HG03066 (cell line): Measurements from ENCODE around the gene HTT.

Experiments used
- ATAC-seq: cut with Tn5 transposase; IDR thresholded peaks from one replicate; pipeline ENCODE4 v1.9.1; 2021; ENCODE audit warnings: low read depth; ENCODE audit not compliant: unreplicated experiment

The HTT gene

DNA sequence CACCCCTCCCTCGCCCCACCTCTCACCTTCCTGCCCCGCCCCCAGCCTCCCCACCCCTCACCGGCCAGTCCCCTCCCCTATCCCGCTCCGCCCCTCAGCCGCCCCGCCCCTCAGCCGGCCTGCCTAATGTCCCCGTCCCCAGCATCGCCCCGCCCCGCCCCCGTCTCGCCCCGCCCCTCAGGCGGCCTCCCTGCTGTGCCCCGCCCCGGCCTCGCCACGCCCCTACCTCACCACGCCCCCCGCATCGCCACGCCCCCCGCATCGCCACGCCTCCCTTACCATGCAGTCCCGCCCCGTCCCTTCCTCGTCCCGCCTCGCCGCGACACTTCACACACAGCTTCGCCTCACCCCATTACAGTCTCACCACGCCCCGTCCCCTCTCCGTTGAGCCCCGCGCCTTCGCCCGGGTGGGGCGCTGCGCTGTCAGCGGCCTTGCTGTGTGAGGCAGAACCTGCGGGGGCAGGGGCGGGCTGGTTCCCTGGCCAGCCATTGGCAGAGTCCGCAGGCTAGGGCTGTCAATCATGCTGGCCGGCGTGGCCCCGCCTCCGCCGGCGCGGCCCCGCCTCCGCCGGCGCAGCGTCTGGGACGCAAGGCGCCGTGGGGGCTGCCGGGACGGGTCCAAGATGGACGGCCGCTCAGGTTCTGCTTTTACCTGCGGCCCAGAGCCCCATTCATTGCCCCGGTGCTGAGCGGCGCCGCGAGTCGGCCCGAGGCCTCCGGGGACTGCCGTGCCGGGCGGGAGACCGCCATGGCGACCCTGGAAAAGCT, at the start of gene HTT, which contains the start of gene HTT-AS:
TSS of gene HTT (plus strand) at position 604 of the 768 bp plus-strand sequence. CDS start at position 749, 145 bp downstream.
TSS of gene HTT-AS (minus strand) at position 461 of the 768 bp plus-strand sequence.
- ATAC-seq: peak; percentile 71

DNA sequence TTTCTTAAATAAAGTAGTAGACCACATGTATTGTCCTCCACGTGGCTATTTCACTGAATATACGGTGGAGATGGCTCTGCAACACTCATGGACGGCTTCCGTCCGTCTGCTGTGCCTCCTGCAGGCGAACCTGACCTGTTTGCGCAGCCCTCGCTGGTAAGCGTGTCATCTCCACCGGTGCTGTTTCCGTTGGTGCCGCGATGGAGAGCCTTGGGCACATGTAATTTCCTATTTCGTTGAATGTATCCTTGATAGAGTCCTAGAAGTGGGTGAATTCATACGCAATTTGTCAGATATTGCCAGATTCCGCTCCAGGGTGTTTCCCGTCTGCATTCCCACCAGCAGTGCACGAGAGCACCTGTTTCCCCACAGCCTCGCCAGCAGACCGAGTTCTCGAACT, 48.6 kb upstream of the HTT start:
- ATAC-seq: no peak

DNA sequence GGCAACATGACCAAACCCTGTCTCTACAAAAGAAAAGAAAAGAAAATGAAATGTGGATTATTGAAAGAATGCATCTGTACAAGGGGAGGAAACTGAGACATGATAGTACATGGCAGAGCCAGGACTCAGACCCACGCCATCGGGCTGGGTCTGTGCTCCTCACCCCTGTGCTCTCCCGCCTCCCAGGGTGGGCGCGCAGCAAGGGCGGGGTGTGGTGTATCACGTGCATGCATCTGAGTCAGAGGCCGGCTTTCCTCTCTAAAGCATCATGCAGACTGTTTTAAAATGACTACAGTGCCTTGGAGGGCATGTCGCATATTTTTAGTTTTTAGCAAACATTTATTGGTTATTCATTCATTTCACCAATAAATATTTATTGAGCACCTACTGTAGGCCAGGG, 47.9 kb upstream of the HTT start:
- no peak for ATAC-seq

DNA sequence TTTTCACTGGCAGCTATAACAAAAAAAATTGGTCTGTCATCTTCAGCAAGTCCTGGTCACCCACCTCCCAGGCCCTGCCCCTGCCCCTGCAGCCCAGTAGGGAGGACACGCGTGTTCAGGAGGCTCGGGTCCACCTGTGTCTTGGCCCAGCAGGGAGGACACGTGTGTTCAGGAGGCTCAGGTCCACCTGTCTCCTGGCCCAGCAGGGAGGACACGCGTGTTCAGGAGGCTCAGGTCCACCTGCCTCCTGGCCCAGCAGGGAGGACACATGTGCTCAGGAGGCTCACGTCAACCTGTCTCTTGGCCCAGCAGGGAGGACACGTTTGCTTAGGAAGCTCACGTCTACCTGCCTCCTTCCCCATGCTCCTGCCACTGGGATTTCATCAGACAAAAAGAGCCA, 45.0 kb upstream of the HTT start:
- no peak for ATAC-seq

DNA sequence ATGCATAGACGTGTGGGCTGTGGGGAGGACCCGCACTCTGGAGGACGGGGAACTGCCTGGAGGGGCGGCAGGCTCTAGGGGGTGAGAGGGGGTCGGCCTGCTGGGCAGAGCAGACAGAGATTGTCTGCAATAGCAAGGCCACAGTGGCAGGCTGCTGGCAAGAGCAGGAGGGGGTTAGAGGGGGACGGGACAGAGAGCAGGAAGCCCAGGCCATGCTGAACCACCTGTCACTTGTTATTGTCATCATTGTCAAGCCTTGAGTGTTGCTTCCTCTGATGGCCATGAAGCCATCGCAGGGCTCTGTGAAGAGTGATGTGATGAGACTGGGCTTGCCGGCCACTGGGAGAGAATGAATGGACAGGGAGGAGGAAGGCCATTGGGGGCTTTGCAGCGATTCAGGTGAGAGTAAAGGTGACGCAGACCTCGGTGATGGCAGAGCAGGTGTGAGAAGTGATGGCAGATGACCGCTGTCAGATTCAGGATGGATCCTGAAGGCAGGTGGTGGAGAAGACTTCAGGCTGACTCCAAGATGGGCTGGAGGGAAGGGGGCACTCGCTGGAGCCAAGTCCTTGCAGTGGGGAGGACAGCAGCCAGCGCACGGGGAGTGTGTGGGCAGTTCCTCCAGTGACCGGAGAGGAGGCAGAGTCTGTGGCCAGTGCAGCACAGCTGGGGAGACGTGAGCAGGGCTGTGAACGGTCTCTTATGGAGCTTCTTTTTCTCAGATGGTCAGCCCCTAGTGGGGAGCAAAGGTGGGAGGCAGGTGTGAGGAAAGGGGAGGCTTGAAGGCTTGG, 43.7 kb upstream of the HTT start:
- ATAC-seq: no peak

DNA sequence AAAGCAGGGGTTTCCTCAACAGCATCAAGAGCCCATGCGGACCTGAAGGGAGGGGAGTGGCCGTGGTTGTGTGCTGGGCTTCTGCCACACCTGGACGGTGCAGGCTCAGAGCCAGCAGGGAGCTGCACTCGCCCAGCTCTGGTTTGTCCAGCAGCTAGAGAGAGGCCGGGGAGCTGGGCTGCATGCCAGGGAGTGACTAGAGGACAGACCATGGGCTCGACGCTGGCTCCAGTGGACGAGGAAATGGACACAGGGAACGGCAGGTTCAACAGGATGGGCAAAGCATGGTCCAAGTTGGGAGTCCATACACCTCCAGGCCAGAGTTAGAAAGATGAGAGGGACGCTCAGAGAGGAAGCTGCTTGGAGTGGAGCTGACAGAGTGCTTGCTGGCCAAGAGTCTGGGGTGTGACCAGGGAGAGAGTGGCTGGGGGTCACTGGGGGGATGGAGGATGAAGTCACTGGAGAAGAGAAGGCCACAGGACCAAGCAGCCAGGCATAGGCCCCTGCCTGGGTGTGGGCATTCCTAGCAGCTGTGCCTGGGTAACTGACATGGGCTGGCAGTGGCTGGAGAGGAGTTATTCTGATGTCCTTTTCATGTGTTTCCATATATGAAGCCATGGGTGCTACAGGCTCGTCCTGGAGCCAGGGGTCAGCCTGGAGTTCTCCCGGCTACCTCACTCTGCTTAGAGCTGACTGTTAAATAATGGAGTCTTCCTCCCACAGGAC, 43.0 kb upstream of the HTT start:
- no peak for ATAC-seq

DNA sequence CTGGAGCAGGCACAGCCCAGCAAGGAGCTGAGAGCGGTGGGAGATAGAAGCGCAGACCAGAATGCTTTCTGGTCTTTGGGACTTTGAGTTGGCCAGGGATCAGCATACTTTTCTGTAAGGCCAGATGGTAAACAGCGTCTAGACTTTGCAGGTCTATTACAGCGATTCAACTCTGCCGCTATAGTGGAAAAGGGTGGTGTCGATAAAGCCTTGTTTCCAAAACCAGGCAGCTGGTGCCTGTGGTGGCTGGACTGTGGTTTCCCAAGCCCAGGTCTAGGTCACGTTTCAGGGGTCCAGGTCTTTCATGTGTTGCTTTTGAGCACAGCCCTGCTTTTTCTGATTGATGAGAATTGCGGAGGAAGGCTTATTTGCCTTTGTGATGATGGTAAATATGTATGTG, 40.2 kb upstream of the HTT start:
- ATAC-seq: no peak

DNA sequence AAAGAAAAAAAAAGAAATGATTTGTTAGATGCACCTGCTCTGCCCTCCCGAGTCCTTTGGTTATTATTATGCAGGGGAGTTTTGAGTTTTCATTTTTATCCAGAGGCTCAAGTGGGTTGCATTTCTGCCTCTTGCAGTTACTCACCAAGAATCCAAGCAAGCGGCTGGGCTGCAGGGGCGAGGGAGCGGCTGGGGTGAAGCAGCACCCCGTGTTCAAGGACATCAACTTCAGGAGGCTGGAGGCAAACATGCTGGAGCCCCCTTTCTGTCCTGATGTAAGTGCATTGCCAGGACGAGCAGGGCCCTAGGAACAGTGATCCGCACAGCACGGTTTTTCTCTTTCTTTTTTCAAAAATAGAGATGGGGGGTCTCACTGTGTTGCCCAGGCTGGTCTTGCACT, 39.2 kb upstream of the HTT start:
- ATAC-seq: no peak

DNA sequence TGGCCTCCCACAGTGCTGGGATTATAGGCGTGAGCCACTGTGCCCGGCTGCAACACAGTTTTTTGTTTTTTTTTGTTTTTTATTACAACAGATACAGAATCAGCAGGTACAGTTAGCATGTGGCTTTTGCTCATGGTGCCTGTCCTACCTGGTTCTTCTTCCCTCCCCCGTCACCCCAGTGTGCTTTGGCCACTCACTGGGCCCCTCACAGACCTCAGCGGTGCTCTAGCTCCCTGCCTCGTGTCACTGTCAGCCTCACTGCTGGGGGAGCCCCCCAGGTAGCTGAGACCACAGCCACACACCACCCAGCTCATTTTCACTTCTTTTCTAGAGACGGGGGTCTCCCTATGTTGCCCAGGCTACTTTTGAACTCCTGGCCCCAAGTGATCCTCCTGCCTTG, 38.8 kb upstream of the HTT start:
- no peak for ATAC-seq

DNA sequence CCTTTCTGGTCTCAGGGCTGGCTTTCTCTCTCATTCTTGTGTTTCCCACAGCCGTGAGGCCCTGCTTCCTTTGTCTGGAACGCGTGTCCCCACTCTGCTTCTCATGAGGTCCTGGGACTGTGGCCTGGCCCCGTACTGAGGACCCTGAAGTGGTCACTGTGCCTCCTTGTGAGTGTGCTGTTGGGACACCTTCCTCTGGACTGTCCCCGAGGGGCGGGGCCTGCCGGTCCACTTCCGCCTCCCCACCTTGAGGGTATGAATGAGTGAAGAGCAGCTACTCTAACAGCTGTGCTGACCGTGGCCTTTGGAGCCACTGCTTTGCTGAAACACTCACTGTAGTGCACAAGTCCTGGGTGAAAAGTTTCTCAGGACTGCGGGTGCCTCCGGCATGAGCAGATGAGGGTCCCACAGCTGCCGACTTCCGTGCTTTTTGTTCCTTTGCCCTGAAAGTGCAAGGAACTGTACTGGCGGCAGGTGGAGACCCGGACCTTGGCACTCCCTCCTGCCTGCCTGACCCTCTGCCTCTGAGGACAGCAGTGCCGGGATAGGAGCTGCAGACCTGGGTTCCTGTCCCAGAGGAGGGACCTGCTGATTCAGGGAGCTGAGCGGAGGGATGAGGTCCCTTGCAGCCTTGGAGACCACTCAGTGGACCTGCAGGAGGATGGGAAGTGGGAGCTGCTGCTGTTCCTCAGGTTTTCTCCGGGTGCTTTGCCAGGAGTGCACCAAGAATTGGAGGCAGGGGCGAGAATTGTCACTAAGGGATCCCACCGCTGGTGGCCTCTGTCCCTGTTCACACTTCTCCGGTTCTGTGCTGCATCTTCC, 38.1 kb upstream of the HTT start:
- no peak for ATAC-seq

DNA sequence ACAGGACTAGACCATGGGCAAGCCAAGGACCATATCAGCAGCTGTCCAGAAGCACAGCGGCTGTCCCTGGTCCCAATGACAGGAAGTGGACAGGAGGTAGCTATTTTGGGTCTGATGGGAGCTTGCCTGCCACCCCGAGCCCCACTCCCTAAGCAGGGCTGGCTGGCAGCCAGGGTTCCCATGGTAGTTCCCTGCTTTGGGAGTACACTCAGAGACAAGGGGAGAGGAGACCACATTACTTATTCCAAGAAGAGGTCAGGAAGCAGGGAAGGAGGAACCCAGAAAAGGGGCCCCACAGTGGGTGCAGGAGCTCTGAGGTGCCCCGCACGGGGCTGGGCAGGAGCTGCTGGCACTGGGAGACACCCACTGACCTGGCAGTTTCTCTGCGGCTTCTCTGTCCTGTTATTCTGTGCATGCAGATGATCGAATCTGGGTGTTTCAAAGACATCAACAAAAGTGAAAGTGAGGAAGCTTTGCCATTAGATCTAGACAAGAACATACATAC, 36.5 kb upstream of the HTT start:
- ATAC-seq: no peak

DNA sequence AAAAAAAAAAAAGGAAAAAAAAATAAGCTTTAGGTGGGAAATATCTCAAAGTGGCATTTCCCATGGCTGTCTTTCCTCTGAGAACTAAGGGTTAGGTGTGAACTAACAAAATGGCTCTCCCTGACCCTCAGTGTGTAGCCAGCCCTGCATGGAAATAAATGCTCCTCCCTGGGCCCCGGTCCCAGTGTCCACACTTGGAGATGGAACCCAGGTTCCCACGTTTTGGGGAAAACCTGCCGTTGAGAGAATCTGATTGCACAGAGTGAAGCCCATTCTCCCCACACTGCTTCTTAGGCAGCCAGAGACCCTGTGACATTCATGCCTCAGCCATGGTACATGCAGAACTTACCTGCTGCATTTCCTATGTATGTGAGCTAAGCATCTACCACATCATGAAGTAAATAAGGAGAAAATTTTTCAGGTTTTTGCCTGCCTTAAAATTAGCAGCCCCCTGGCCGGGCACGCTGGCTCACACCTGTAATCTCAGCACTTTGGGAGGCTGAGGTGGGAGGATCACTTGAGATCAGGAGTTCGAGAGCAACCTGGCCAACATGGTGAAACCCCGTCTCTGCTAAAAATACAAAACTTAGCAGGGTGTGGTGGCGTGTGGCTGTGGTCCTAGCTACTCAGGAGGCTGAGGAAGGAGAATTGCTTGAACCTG, 34.6 kb upstream of the HTT start:
- ATAC-seq: no peak

DNA sequence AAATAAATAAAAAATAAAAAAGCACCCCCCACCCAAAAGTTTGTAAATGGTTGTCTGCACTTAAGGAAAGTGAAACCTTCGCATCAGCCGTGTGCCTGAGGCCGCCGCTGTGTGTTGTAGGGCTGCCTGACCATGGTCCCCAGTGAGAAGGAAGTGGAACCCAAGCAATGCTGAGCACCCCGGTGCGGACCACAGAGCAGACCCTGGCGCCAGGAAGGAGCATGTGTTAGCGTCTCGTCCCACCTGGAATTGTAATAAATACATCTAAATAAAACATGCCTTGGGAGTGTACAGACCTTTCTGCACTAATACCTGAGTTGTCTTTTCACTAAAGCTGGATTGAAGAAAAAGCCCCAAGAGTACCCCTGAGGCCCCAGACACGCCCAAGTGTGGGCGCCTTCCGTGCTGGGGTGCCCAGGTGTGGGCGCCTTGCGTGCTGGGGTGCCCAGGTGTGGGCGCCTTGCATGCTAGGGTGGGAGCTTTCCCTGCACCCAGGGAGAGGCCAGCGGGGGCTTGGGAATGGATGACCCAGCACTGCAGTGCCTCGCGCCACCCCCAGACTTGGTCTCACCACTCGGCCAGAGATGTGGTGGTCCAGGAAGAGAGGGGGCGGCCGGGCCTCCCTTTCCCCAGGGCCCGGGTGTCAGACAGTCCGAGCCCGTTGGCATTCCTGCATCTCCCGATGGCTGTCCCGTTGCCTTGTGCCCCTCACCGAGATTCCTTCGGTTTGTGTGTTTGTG, 33.9 kb upstream of the HTT start:
- ATAC-seq: peak; percentile 47

DNA sequence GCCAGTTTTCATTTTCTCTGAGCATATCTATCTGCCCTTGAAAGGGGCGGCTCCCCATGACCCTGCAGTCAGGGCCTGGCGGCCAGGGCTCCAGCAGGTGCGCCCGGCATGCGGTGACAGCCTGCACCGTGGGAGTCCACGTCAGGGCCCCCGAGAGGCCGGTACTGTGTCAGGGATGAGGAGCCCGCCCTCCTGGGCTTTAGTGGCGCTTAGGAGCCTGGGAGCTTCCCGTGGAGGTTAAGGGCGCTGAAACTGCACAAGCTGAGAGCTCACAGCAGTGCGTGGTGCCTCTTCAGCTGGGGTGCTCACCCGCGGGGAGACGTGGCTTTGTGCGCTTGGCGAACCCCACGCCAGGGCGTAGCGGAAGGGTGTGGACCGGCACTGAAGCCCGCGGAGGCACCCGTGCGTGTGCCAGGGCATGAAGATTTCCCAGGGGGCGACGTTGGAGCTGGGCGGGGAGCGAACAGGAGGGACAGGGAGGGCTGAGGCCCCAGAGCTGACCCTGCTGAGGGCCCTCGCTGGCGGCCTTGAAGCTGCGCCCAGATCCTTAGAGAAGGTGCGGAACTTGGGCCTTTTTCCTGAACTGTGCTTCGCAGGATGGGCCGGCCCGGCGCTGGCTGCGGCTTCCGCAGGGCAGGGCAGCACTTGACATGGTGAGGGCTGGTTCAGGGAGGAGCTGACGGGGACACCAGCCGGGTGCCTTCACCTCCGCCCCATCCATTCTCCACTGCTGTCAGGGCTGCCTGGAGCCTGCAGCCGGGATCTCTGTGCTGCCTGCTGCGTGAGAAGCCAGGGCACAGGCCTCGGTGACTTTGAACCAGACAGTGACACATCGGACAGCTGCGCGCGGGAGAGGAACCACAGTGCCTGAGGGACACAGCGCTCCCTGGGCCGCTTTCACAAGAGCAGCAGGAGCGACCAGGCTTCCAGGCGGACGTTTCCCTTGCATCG, 33.0 kb upstream of the HTT start:
- peak; percentile 35 for ATAC-seq

DNA sequence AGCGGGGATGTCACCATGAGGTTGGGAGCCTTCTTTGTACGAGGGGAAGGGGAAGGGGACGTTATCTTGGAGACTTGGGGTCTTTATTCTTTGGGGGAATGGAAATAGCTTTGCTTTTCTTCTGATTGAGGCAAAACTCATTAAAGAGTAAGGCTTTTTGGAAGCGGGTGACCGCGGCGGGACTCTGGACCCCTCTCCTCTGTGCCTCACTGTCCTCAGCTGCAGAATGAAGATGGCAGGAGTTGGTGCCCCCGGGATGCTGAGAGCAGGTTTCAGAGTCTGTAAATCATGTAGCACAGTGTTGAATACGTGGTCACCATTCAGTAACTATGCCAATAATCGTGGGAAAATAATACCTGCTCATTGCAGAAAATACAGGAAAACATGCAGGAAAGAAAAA, 32.3 kb upstream of the HTT start:
- ATAC-seq: no peak

DNA sequence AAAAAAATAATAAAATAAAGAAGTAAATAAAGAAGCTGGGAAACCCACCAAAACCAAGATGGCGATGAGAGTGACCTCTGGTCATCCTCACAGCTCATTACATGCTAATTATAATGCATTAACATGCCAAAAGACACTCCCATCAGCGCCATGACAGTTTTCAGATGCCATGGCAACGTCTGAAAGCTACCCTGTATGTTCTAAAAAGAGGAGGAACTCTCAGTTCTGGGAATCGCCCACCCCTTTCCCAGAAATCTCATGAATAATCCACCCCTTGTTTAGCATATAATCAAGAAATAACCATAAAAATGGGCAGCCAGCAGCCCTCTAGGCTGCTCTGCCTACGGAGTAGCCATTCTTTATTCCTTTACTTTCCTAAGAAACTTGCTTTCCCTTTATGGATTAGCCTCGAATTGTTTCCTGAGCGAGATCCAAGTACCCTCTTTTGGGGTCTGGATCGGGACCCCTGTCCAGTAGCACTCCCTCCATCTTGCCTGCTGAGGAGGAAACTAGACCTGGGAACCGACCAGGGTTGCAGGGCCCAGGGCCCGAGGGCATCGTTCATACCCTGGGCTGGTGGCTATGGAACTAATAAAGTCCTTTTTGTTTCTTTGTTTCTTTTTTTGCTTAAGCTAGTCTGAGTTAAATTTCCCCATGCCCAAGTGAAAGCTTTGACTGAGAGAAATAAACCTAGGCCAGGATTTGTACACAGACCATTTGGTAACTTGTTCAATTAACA, 31.0 kb upstream of the HTT start:
- no peak for ATAC-seq
